H1 (cell line): ENCODE data around the gene C2CD4A. TPM values are rescaled to one million over a fixed set of nuclear protein-coding genes. Genes with fewer than 3 reads are reported as not detected.
"Not testable (repeated sequence)": the region's sequence is repeated elsewhere in the genome, so short reads cannot be mapped to it uniquely, and the experiment has no call there.

Source experiments
- CTCF ChIA-PET: fragments of 300-600 bp; sonication (Branson Sonifier 250); formaldehyde crosslinking; loops from one replicate; lab custom pipeline; 2021; ENCODE audit not compliant: partially characterized antibody; lab: Charles Lee
- POLR2A ChIA-PET: fragments of 300-600 bp; sonication (Branson Sonifier 250); formaldehyde crosslinking; loops from one replicate; lab custom pipeline; 2021; ENCODE audit warnings: inconsistent platforms; ENCODE audit not compliant: partially characterized antibody; lab: Charles Lee
- DNase-seq, 2 experiments: peaks; one replicate each; pipeline versions ENCODE4 v3.0.0 to v3.0.0-alpha.2; 2010 to 2022; ENCODE audit warnings: low spot score in 2 of 2, low read depth in 1 of 2, mixed read lengths in 1 of 2
- FAIRE-seq: peaks from 2 replicates; lab custom pipeline; 2011; peaks lifted over from hg19 to GRCh38; lab: Jason Lieb, UNC
- H2AFZ ChIP-seq: 2 replicates; pipeline ENCODE4 v1.8.1; 2012; ENCODE audit warnings: low read length, inconsistent platforms
- H2AK5ac ChIP-seq: 2 replicates; pipeline ENCODE4 v1.6.1; 2013; ENCODE audit warnings: low read depth, low read length
- H2BK120ac ChIP-seq: replicated peaks from 2 replicates; pipeline ENCODE3; 2013; ENCODE audit warnings: low read depth, low read length, inconsistent platforms
- H2BK12ac ChIP-seq: 2 replicates; pipeline ENCODE4 v1.6.1; 2013; ENCODE audit warnings: low read depth, low read length
- H2BK15ac ChIP-seq: 2 replicates; pipeline ENCODE4 v1.6.1; 2013; ENCODE audit warnings: low read length
- H2BK20ac ChIP-seq: 2 replicates; pipeline ENCODE4 v1.6.1; 2013; ENCODE audit warnings: low read length
- H2BK5ac ChIP-seq: 2 replicates; pipeline ENCODE4 v1.6.1; 2013; ENCODE audit warnings: low read depth, low read length
- H3K14ac ChIP-seq: 2 replicates; pipeline ENCODE4 v1.6.1; 2013; ENCODE audit warnings: inconsistent platforms; ENCODE audit not compliant: insufficient read length
- H3K18ac ChIP-seq: 2 replicates; pipeline ENCODE4 v1.6.1; 2013; ENCODE audit warnings: low read length; ENCODE audit errors: extremely low read depth
- H3K23ac ChIP-seq: 2 replicates; pipeline ENCODE4 v1.6.1; 2013; ENCODE audit warnings: inconsistent platforms; ENCODE audit not compliant: insufficient read length
- H3K23me2 ChIP-seq: 2 replicates; pipeline ENCODE4 v1.6.1; 2013; ENCODE audit warnings: low read depth, low read length
- H3K27ac ChIP-seq: 2 replicates; pipeline ENCODE4 v1.6.1; 2011; ENCODE audit warnings: low read depth, low read length, inconsistent platforms
- H3K27me3 ChIP-seq, 4 experiments: replicated peaks in 1 of 4; 1 replicate in 1 of 4; 2 replicates in 3 of 4; pipeline versions ENCODE4 v1.6.1 to v1.8.1; 2011 to 2013; ENCODE audit warnings: low read length in 3 of 4, mild to moderate bottlenecking in 3 of 4, inconsistent platforms in 2 of 4, mixed read lengths in 2 of 4, moderate library complexity in 1 of 4; ENCODE audit not compliant: control insufficient read depth in 3 of 4, insufficient read depth in 3 of 4; ENCODE audit errors: extremely low read depth in 1 of 4
- H3K36me3 ChIP-seq, 4 experiments: 2 replicates each; pipeline versions ENCODE4 v1.6.1 to v1.8.1; 2011 to 2013; ENCODE audit warnings: mild to moderate bottlenecking in 4 of 4, low read length in 3 of 4, moderate library complexity in 2 of 4, control low read depth in 1 of 4, inconsistent platforms in 1 of 4; ENCODE audit not compliant: insufficient read depth in 4 of 4, control insufficient read depth in 2 of 4
- H3K4ac ChIP-seq: replicated peaks from 2 replicates; pipeline ENCODE3; 2013; ENCODE audit warnings: low read length, low read depth, mixed read lengths, inconsistent platforms; ENCODE audit not compliant: insufficient read length
- H3K4me1 ChIP-seq, 4 experiments: replicated peaks in 1 of 4; 1 replicate in 1 of 4; 2 replicates in 3 of 4; pipeline versions ENCODE4 v1.6.1 to v1.8.1; 2011 to 2013; ENCODE audit warnings: low read length in 3 of 4, inconsistent platforms in 2 of 4, mixed read lengths in 1 of 4; ENCODE audit not compliant: insufficient read depth in 4 of 4, control insufficient read depth in 3 of 4
- H3K4me2 ChIP-seq, 2 experiments: 2 replicates each; pipeline versions ENCODE4 v1.6.1 to v1.8.1; 2011 to 2013; ENCODE audit warnings: low read depth in 2 of 2, low read length in 2 of 2, control low read depth in 1 of 2, inconsistent platforms in 1 of 2, mild to moderate bottlenecking in 1 of 2; ENCODE audit not compliant: insufficient read depth in 1 of 2
- H3K4me3 ChIP-seq, 4 experiments: fragments of 200-600, 300-600 bp in 1 of 4; sonication (generic), shearing (Covaris generic), sonication (Bioruptor Twin) in 1 of 4; 2 replicates each; pipeline versions ENCODE4 v1.5.1 to v1.8.1; 2011 to 2016; ENCODE audit warnings: low read length in 4 of 4, low read depth in 3 of 4, control low read depth in 2 of 4, inconsistent platforms in 2 of 4, mild to moderate bottlenecking in 2 of 4, mixed read lengths in 1 of 4, moderate library complexity in 1 of 4; ENCODE audit not compliant: insufficient read depth in 2 of 4; ENCODE audit errors: extremely low read depth in 1 of 4
- H3K56ac ChIP-seq: replicated peaks from 2 replicates; pipeline ENCODE3; 2013; ENCODE audit warnings: low read depth, mild to moderate bottlenecking, mixed read lengths, low read length, inconsistent platforms; ENCODE audit not compliant: insufficient read length
- H3K79me1 ChIP-seq: 2 replicates; pipeline ENCODE4 v1.6.1; 2013; ENCODE audit warnings: low read depth, low read length, control low read depth
- H3K79me2 ChIP-seq, 2 experiments: 2 replicates each; pipeline versions ENCODE4 v1.6.1 to v1.8.1; 2012 to 2013; ENCODE audit warnings: low read length in 2 of 2, mild to moderate bottlenecking in 2 of 2, inconsistent platforms in 1 of 2; ENCODE audit not compliant: insufficient read depth in 2 of 2, control insufficient read depth in 1 of 2
- H3K9ac ChIP-seq, 4 experiments: replicated peaks in 1 of 4; 1 replicate in 1 of 4; 2 replicates in 3 of 4; pipeline versions ENCODE4 v1.6.1 to v1.8.1; 2011 to 2013; ENCODE audit warnings: low read depth in 3 of 4, low read length in 3 of 4, control low read depth in 2 of 4, mild to moderate bottlenecking in 2 of 4, moderate library complexity in 2 of 4, inconsistent platforms in 1 of 4; ENCODE audit errors: extremely low read depth in 1 of 4
- H3K9me3 ChIP-seq, 2 experiments: 2 replicates each; pipeline versions ENCODE4 v1.6.1 to v1.8.1; 2012 to 2013; ENCODE audit warnings: mild to moderate bottlenecking in 2 of 2, moderate library complexity in 2 of 2, control low read depth in 1 of 2, inconsistent platforms in 1 of 2, low read depth in 1 of 2, low read length in 1 of 2, mixed read lengths in 1 of 2; ENCODE audit not compliant: insufficient read depth in 2 of 2
- H4K20me1 ChIP-seq, 2 experiments: replicated peaks in 1 of 2; 2 replicates each; pipeline versions ENCODE3 to v1.8.1; 2011 to 2013; ENCODE audit warnings: inconsistent platforms in 2 of 2, low read length in 2 of 2, mild to moderate bottlenecking in 1 of 2; ENCODE audit not compliant: insufficient read depth in 2 of 2, control insufficient read depth in 1 of 2
- H4K5ac ChIP-seq: 2 replicates; pipeline ENCODE4 v1.6.1; 2013; ENCODE audit warnings: low read length, low read depth, mixed read lengths, inconsistent platforms; ENCODE audit not compliant: insufficient read length
- H4K8ac ChIP-seq: 2 replicates; pipeline ENCODE4 v1.8.0; 2013; ENCODE audit warnings: mild to moderate bottlenecking, moderate library complexity, low read length, inconsistent platforms; ENCODE audit not compliant: insufficient read depth; ENCODE audit errors: extremely low read depth
- H4K91ac ChIP-seq: replicated peaks from 2 replicates; pipeline ENCODE3; 2013; ENCODE audit warnings: low read length, mixed read lengths, inconsistent platforms; ENCODE audit not compliant: insufficient read length
- WGBS, 2 experiments: shearing (Covaris generic) in 1 of 2; methylation state at CpG; one replicate each; pipeline versions ENCODE4 v1.1.6 to v1.1.7; 2013 to 2015; ENCODE audit warnings: low lambda C conversion rate in 2 of 2, mixed read lengths in 2 of 2, inconsistent platforms in 1 of 2, low coverage in 1 of 2, missing lambda C conversion rate in 1 of 2; ENCODE audit not compliant: insufficient replicate concordance in 2 of 2, insufficient coverage in 1 of 2, insufficient read length in 1 of 2; ENCODE audit errors: extremely low coverage in 1 of 2, missing lambda C conversion rate in 1 of 2; 5-methylcytosine and 5-hydroxymethylcytosine counted together
- polyA plus RNA-seq, 7 experiments: library from polyadenylated mRNA; depleted of rRNA in 3 of 7; stranded (reverse) in 5 of 7; unstranded in 2 of 7; fragments of >200 nt in 5 of 7; fragments of 200-250 nt in 2 of 7; gene quantifications; 1 replicate in 5 of 7; 2 replicates in 1 of 7; 4 replicates in 1 of 7; pipeline versions ENCODE4 v1.2.1 to v1.2.3, GENCODE V29; 2011 to 2013; ENCODE audit warnings: missing spikeins in 2 of 7, mixed read lengths in 2 of 7
- total RNA-seq: library from RNA; stranded (reverse); fragmentation: NEBNext Ultra II Directional; extraction: Animal tissue kit (Norgen Biotek cat#: 25700); gene quantifications from 2 replicates; pipeline ENCODE4 v1.2.1, GENCODE V29; 2021

Gene C2CD4A
- total and polyA plus RNA-seq, 2 of the 8 experiments (the other 6 are each of a cell fraction or from before 2014, with no cell fraction given) = not detected

- H3K23me2 ChIP-seq, H4K8ac ChIP-seq, H3K14ac ChIP-seq, CTCF ChIA-PET, H4K5ac ChIP-seq, H3K4ac ChIP-seq, H4K20me1 ChIP-seq, H2BK20ac ChIP-seq, H2BK120ac ChIP-seq, H3K4me1 ChIP-seq, H3K56ac ChIP-seq, H3K79me2 ChIP-seq, H3K79me1 ChIP-seq, H2BK12ac ChIP-seq, H3K27ac ChIP-seq, H2BK15ac ChIP-seq, H3K18ac ChIP-seq, H2AFZ ChIP-seq, H3K9ac ChIP-seq, H3K36me3 ChIP-seq, H3K27me3 ChIP-seq, H3K23ac ChIP-seq, H3K4me3 ChIP-seq, H4K91ac ChIP-seq, H3K9me3 ChIP-seq, H3K4me2 ChIP-seq, POLR2A ChIA-PET, FAIRE-seq, H2AK5ac ChIP-seq, H2BK5ac ChIP-seq, DNase-seq: not testable (repeated sequence)
- 86% methylated on average over 3 of the region's 4 CpGs; no CpG with 5 or more reads in 1 of the 2 experiments for WGBS, 2 experiments
Observed at GRCh38 chr15:62048254-62048653, 18.5 kb upstream of the C2CD4A start.
